ENCODE measurements around the gene BCL6. TPM values are rescaled to one million over a fixed set of nuclear protein-coding genes. Genes with fewer than 3 reads are reported as not detected.

Gene BCL6
- total and polyA plus RNA-seq, 2 donors (not counting 3 experiments of a cell fraction or from before 2014, with no cell fraction given) = 6.9 to 12.1 TPM

DNA sequence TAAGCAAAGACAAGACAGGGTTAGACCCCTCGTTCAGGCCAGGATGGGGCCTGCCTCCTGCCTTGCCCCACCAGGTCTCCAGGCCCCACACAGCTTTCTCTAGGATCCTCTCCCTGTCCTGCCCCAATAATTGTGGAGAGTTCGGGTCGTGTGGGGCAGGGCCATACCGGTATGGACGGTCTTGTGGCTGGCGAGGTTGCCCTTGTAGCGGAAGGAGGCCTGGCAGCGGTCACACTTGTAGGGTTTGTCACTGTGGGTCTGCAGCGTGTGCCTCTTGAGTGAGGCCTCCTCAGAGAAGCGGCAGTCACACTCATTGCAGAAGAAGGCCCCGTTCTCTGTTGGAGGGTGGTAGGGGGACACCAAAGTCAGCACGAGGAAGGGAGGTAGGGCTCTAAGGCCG, 18.7 kb downstream of the BCL6 start:
- Histone ChIP-seq H2AFZ (ENCODE audit: low read depth, low read length) (no peak overlapping the region), H3K9ac (replicated peaks; ENCODE audit: extremely low read depth, insufficient read depth, low read length) (no peak overlapping the region), H3K36me3 (ENCODE audit: control insufficient read depth in 2 of 2, extremely low read depth in 1 of 2, insufficient read depth in 2 of 2, low read length in 2 of 2) (peaks cover 20 to 49% of the 10 kb centered on the region in 2 experiments), H3K79me2 (ENCODE audit: control insufficient read depth, insufficient read depth, low read length) (no peaks in the 10 kb centered on the region), H3K4me3 (replicated peaks in 1 of 3; ENCODE audit: insufficient read depth in 1 of 3, low read depth in 1 of 3, low read length in 3 of 3) (no peak overlapping the region), H4K20me1 (replicated peaks; ENCODE audit: control insufficient read depth, extremely low read depth, insufficient read depth, low read length) (no peaks in the 10 kb centered on the region), H3K9me3 (replicated peaks; ENCODE audit: control insufficient read depth, insufficient read depth, low read length) (no peaks in the 10 kb centered on the region), H3K4me2 (ENCODE audit: insufficient read depth, low read length) (no peak overlapping the region), H3K9me1 (replicated peaks; ENCODE audit: control insufficient read depth, extremely low read depth, insufficient read depth, low read length) (no peaks in the 10 kb centered on the region), H3K27ac (ENCODE audit: insufficient read depth, low read depth, low read length) (no peak overlapping the region), H3K27me3 (ENCODE audit: control insufficient read depth in 2 of 2, insufficient read depth in 2 of 2, low read length in 2 of 2) (no peaks in the 10 kb centered on the region), H3K4me1 (ENCODE audit: control insufficient read depth, extremely low read depth, insufficient read depth, low read length) (no peaks in the 10 kb centered on the region)
- POLR2A ChIA-PET = no interaction called here
- intact Hi-C loops (cut with micrococcal nuclease) (no loop called here), dilution Hi-C loops (cut with MboI; ENCODE audit: extremely low pct_ligation_motif_present, low sequenced_read_pairs) (loop anchor here (25.0 kb wide), 1 partner anchor 936 kb away; no protein-coding TSS in a partner anchor)
- TF ChIP-seq MYC (IDR thresholded peaks at IDR 0.05; ENCODE audit: low read depth, low read length) = no peak
- TF ChIP-seq, protein P1, sequence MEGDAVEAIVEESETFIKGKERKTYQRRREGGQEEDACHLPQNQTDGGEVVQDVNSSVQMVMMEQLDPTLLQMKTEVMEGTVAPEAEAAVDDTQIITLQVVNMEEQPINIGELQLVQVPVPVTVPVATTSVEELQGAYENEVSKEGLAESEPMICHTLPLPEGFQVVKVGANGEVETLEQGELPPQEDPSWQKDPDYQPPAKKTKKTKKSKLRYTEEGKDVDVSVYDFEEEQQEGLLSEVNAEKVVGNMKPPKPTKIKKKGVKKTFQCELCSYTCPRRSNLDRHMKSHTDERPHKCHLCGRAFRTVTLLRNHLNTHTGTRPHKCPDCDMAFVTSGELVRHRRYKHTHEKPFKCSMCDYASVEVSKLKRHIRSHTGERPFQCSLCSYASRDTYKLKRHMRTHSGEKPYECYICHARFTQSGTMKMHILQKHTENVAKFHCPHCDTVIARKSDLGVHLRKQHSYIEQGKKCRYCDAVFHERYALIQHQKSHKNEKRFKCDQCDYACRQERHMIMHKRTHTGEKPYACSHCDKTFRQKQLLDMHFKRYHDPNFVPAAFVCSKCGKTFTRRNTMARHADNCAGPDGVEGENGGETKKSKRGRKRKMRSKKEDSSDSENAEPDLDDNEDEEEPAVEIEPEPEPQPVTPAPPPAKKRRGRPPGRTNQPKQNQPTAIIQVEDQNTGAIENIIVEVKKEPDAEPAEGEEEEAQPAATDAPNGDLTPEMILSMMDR (IDR thresholded peaks at IDR 0.05; ENCODE audit: extremely low read depth in 1 of 2, insufficient read depth in 1 of 2, low read depth in 1 of 2, low read length in 2 of 2) = no peak
- no peak for TF ChIP-seq POLR2A (IDR thresholded peaks at IDR 0.05; ENCODE audit: low read depth, low read length)
- no peak for TF ChIP-seq GATA2 (IDR thresholded peaks at IDR 0.05; ENCODE audit: insufficient read depth, insufficient read length, low read depth, low read length)
- TF ChIP-seq, protein P2, sequence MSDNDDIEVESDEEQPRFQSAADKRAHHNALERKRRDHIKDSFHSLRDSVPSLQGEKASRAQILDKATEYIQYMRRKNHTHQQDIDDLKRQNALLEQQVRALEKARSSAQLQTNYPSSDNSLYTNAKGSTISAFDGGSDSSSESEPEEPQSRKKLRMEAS (IDR thresholded peaks at IDR 0.05; ENCODE audit: insufficient read depth, insufficient read length) = no peak
- CTCF ChIA-PET = interaction anchor here (1.0 to 1.5 kb wide), 2 partner anchors 13 to 1315 kb away, joined by 3 to 10 read pairs; no protein-coding TSS in a partner anchor
- no peak for FAIRE-seq
- no peak for DNase-seq (ENCODE audit: low read depth, low spot score)
- no TSS peak for BruUV-seq (replicated peaks)

All from endothelial cell of umbilical vein (primary cell).